Brain microvascular endothelial cell (primary cell): ENCODE measurements around the gene ALDH9A1.
A peak's percentile ranks its signal among the peaks of the same experiment; 100 is the strongest.

Source experiments
- DNase-seq: peaks from one replicate; pipeline ENCODE4 v3.0.0-alpha.2; 2020
- H3K27ac ChIP-seq: fragments of 250-450 bp; sonication (Bioruptor Pico); 2 replicates; pipeline ENCODE4 v1.5.1; 2020; ENCODE audit warnings: mild to moderate bottlenecking, moderate library complexity
- H3K27me3 ChIP-seq: fragments of 250-450 bp; sonication (Bioruptor Pico); replicated peaks from 2 replicates; pipeline ENCODE4 v1.5.1; 2020; ENCODE audit warnings: mild to moderate bottlenecking
- H3K36me3 ChIP-seq: fragments of 250-450 bp; sonication (Bioruptor Pico); replicated peaks from 2 replicates; pipeline ENCODE4 v1.5.1; 2020; ENCODE audit warnings: mild to moderate bottlenecking
- H3K4me3 ChIP-seq: 2 replicates; pipeline ENCODE4 v1.5.1; 2011; ENCODE audit warnings: low read depth, mild to moderate bottlenecking, control low read depth, low read length, moderate library complexity
- in situ Hi-C: cut with HindIII; loops from 2 replicates; pipeline ENCODE4 v1.10.0; 2017; ENCODE audit warnings: low sequenced_read_pairs, low pct_ligation_motif_present
- TF ChIP-seq, protein P1 (sequence below): IDR thresholded peaks from 2 replicates; pipeline ENCODE4 v1.5.1; 2011; ENCODE audit warnings: low read depth, mild to moderate bottlenecking, moderate library complexity, low read length, control low read depth, inconsistent platforms; ENCODE audit errors: missing control alignments

The ALDH9A1 gene

DNA sequence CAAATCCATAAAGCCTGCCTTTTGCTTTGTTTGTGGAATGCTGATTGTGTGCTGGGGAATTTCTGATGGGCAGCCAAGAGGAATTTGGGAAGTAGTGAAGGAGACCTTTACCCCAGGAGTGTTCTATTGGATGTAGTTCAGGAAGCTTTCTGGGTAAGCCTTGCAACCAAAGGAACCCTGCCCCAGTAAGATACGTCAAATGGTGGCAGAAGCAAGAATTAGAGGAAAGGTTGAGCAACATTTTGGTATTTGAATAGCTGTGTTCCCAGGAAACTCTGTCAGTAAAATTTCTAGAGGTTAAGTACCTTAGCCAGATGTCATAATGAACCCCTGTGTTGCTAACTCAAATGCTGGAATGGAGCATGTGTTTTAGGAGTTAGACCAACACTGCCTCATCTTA lies 60.9 kb downstream of the ALDH9A1 start:
- Histone ChIP-seq H3K27ac (no peak overlapping the region), H3K4me3 (no peak overlapping the region), H3K27me3 (no peaks in the 10 kb centered on the region), H3K36me3 (no peaks in the 10 kb centered on the region)
- TF ChIP-seq, protein P1, sequence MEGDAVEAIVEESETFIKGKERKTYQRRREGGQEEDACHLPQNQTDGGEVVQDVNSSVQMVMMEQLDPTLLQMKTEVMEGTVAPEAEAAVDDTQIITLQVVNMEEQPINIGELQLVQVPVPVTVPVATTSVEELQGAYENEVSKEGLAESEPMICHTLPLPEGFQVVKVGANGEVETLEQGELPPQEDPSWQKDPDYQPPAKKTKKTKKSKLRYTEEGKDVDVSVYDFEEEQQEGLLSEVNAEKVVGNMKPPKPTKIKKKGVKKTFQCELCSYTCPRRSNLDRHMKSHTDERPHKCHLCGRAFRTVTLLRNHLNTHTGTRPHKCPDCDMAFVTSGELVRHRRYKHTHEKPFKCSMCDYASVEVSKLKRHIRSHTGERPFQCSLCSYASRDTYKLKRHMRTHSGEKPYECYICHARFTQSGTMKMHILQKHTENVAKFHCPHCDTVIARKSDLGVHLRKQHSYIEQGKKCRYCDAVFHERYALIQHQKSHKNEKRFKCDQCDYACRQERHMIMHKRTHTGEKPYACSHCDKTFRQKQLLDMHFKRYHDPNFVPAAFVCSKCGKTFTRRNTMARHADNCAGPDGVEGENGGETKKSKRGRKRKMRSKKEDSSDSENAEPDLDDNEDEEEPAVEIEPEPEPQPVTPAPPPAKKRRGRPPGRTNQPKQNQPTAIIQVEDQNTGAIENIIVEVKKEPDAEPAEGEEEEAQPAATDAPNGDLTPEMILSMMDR, result no peak
- no peak for DNase-seq
- in situ Hi-C loops, result no loop called here

DNA sequence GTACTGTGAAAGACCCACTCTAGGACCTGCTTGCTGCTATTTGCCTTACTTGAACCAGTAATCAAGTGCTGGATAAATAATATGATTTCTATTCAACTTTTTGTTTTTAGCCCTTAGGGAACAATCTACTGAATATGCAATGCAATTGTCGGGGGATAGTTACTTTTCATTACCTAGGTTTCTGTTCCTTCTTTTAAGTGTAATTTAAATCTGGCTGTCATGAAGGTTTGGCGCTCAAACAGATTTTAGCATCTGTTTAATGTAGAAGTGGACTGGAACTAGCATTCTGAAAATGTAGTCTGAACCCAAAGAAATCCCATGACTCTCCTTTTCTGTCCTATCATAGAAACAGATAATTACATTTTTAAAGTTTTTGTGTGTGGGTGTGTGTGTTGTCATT lies 62.5 kb downstream of the ALDH9A1 start:
- TF ChIP-seq, protein P1, result no peak

DNA sequence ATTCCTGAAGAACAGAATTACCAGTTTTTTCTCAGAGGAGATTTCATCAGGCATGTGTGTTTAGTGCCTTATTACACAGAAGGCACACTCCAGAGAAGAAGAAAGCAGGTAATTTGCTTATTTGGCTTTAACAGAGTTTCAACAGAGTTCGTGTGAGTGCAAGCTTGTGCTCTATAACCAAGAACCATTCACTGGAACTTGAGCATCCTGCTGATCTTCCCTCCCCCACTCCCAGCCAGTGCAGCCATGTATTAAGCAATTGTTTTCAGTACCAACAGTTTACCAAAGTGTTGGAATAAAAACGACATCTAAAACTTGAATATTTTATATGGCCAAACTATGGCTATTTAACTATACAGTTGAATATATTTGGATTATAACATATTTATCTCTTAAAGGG lies 63.0 kb downstream of the ALDH9A1 start:
- in situ Hi-C loops, result no loop called here
- Histone ChIP-seq H3K36me3 (no peaks in the 10 kb centered on the region), H3K4me3 (no peak overlapping the region), H3K27ac (no peak overlapping the region), H3K27me3 (no peaks in the 10 kb centered on the region)
- TF ChIP-seq, protein P1, result no peak
- no peak for DNase-seq

More for the DNA sequence above, 62.5 kb downstream of the ALDH9A1 start:
- no peaks in the 10 kb centered on the region for H3K36me3 ChIP-seq
- H3K4me3 ChIP-seq, result no peak overlapping the region
- no peak for DNase-seq
- no peak overlapping the region for H3K27ac ChIP-seq
- H3K27me3 ChIP-seq, result no peaks in the 10 kb centered on the region
- in situ Hi-C loops, result no loop called here

DNA sequence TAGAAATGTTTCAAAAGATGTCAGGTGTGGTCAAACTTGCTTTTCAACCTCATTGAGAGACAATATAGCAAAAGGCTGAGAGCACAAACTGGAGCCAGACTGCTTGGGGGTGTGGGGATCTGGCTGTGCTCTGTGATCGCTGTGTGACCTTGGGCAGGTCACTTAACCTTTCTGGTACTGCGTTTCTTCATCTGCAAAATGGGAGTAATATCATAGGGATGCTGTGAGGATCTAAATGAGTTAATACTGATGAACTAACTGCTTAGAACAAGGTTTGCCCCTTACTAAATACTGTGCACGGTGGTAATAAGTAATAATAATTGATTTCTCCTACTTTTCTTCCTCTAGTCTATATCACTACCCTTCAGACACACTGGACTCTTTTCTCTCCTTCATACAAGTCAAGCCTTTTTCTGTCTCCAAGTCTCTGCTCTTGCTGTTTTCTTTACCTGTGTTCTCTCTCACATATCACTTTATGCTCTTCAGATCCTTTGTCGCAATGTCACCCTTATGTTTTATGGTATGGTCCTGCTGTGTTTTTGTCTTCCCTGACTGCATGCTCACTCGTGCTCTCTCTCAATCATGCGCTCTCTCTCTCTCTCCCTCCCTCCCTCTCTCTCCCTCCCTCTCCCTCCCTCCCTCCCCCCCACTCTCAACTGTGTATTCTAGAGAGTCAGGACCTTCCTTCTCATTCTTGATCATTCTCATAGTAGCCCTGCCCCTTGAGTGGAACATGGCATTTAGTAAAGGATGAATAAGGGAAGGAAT lies 64.0 kb downstream of the ALDH9A1 start:
- H3K27me3 ChIP-seq, result no peaks in the 10 kb centered on the region
- no peaks in the 10 kb centered on the region for H3K36me3 ChIP-seq
- H3K27ac ChIP-seq, result no peak overlapping the region
- no peak for DNase-seq
- H3K4me3 ChIP-seq, result no peak overlapping the region
- TF ChIP-seq, protein P1, result no peak
- in situ Hi-C loops, result no loop called here

DNA sequence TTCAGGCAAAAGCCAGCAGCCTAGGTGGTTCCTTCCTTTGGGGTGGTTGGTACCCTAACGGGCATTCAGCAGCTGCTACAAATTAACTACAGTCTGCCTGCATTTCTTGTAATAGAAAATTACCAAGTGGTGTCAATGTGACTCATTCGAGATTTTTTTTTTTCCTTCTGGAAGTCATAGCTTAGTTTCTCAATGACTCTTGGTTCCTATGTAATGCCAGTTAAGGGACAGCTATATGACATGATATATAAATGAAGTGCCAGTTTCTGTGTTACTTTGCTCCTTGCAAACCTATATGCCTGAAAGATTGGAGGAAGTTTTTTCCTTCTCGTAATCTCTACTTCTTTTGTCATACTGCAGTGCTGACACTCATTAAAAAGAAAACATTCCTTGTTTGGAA lies 64.7 kb downstream of the ALDH9A1 start:
- no peak overlapping the region for H3K4me3 ChIP-seq
- TF ChIP-seq, protein P1, result no peak
- H3K36me3 ChIP-seq, result no peaks in the 10 kb centered on the region
- in situ Hi-C loops, result no loop called here
- no peak for DNase-seq
- H3K27me3 ChIP-seq, result no peaks in the 10 kb centered on the region
- no peak overlapping the region for H3K27ac ChIP-seq

DNA sequence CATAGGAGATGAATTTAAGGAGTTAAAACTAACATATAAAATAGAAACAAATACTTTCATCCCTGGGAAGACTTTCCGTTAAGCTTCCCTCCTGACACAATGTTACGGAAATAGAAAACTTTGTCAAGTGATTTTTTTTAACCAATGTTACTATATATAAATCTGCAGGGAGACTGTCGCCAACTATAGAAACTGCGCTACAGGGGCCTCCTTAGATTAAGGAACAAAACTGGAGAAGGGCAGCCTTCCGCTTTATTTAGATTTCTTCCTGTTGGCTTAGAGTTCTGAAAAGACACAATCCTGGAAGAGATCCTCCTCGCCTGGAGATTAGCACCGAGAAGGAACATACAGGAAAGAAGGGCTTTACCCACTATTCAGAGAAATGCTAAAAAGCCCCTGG lies 65.9 kb downstream of the ALDH9A1 start:
- H3K36me3 ChIP-seq, result no peaks in the 10 kb centered on the region
- peak overlapping the region; percentile 83 for H3K27ac ChIP-seq
- TF ChIP-seq, protein P1, result no peak
- DNase-seq, result no peak
- peak overlapping the region; percentile 97 for H3K4me3 ChIP-seq
- in situ Hi-C loops, result no loop called here
- no peaks in the 10 kb centered on the region for H3K27me3 ChIP-seq
